ENCODE results near the gene NOP16. TPM values are rescaled to one million over a fixed set of nuclear protein-coding genes. Genes with fewer than 3 reads are reported as not detected.

NOP16 gene, protein sequence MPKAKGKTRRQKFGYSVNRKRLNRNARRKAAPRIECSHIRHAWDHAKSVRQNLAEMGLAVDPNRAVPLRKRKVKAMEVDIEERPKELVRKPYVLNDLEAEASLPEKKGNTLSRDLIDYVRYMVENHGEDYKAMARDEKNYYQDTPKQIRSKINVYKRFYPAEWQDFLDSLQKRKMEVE
- 13.3 and 19.3 TPM in 2 replicates for total RNA-seq

GRCh38 chr5:176388444-176389134, at the start of gene NOP16, which contains the start of gene HIGD2A:
Gene NOP16 (minus strand): TSS chr5:176388598. CDS start chr5:176388539, 59 bp downstream.
Gene HIGD2A (plus strand): TSS chr5:176388751. CDS start chr5:176388820, 69 bp downstream.

DNA sequence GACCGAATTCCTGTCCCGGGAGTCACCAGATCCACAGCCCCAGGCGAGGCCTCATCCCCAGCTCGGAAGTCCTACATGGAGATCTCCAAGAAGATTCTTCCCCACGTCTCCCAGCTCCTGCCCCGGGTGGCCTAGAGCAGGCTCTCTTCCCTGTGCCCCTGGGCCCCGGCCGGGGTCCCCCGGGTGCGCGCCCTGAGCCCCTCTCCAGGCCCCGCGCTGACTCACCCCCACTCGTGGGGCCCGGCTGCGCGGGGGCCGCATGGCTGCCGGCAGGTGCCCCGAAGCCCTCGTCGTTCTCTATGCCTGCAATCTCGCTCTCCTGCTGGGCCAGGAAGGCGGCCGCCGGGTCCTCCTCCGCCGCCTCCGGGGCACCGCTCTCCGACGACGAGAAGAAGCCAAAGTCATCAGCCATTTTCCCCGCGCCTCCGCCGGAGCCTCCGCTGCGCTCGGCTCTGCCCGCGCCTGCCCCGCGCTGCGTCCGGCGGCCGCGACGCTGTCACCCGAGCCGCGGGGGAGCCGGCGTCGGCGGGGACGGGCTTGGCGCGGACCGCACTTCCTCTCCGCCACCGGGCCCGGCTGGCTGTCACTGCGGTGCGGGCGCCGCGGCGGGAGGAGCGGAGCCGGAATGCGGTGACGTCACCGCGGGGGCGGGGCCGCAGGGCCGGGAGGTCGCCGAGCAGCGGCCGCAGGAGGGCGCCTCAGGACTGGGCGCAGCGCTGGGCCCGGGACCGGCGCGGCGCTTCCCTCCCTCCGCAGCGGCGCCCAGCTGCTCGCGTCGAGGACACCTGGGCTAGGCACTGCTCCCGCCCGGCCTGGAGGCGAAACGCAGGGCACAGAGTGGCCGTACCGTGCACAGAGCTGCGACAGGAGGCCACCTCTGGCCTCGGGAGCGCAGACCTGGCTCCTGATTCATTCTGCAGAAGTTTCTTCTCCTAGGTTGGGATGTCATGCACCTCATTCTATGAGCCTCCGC, 27.8 kb upstream of the NOP16 start, which contains the start of gene CLTB:
CLTB (minus strand) TSS at position 588 of the 973 bp plus-strand sequence; CDS start at position 412, 176 bp downstream.

DNA sequence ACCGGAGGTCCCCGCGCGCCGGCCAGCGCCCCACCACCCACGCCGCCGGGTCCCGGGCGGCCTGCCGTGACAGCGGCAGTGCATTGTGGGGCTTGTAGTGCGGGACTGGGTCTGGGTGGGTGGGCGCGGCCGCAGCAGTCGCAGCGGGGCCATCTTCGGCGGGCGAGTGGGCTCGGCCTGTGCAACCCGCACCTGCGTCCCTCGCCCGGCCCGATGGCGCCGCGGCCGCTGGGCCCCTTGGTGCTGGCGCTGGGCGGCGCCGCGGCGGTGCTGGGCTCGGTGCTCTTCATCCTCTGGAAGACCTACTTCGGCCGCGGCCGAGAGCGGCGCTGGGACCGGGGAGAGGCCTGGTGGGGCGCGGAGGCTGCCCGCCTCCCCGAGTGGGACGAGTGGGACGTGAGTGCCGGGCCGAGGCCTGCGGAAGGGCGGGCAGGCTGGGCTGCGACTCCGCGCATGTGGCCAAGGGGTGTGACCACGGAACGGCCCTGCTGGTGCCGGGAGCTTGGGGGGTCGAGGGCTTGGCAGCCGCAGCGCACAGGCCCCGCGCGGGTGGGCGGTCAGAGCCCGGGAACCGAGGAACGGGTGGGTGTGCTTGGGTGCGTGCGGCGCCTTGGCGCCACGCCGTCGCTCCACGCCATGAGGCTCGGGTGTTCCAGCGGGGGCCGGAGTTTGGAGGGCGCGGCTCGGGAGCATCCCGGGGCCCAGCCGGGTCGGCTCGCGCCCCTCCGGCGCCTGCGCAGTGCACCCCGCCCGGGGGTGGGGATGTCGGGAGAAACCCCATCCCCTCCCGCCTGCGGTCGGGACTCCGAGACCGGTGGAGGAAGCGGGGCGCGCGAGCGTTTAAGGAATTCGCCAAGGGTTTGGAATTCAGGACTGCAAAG, 22.8 kb downstream of the NOP16 start, which contains the start of gene ARL10:
ARL10 (plus strand) TSS at position 137 of the 881 bp plus-strand sequence; CDS start at position 214, 77 bp downstream.

DNA sequence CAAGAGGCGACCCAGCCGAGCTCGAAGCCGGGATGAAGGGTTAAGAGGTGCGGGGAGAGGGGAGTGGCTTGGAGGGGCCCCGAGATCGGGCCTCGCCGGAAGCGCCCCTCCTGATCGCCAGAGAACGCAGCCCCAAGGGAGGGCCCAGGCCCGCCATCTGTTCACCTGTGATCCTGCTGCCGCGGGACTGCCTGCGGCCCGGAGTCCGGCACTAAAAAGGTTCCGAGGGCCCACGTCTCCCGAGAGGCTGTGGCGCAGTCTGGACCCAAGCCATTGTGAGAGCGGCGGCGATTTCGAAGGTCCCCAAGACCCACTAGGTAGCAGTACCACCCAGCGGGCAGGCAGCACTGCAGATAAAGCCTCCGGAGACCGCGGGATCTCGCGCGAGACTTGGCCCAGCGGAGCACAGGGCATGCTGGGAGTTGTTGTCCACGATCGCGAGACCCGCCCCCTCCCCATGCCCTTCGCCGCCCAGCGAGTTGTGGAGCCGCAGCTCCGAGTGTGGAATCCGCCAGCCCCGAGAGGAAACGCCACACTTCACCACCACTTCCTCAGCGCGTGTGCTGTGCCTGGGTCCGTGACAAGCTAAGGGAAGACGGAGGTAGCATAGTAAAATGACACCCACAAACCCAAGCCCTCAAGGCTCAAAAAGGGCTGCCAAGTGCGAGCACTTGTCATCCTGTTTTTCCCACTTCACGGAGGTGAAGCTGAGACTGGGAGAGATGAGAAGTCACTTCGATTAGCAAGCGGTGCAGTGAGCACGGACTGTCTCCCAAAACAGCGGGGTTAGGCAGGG, 26.8 kb downstream of the NOP16 start, which contains the start of gene KIAA1191:
KIAA1191 (minus strand) TSS at position 328 of the 796 bp plus-strand sequence. CDS start 2,256 bp downstream, outside the sequence.

Other genes with a start within 250 kb of the NOP16 start
- 7.0 and 11.5 TPM in 2 replicates for gene SIMC1, start 150.2 kb downstream of the NOP16 start, total RNA-seq
- 88.3 and 144 TPM in 2 replicates for gene KIAA1191, start 26.8 kb downstream of the NOP16 start, total RNA-seq
- 5.6 and 8.7 TPM in 2 replicates for gene ARL10, start 23.1 kb downstream of the NOP16 start, total RNA-seq
- gene HIGD2A, start 153 bp upstream of the NOP16 start, total RNA-seq: 85.7 and 124 TPM in 2 replicates
- gene CLTB, start 27.9 kb upstream of the NOP16 start, total RNA-seq: 86.3 and 98.0 TPM in 2 replicates
- 32.7 and 35.2 TPM in 2 replicates for gene FAF2, start 59.8 kb upstream of the NOP16 start, total RNA-seq
- 2.9 and 4.9 TPM in 2 replicates for gene RNF44, start 148.8 kb upstream of the NOP16 start, total RNA-seq
- not detected in 2 replicates for gene CDHR2, start 160.7 kb upstream of the NOP16 start, total RNA-seq
- 2.7 and 3.7 TPM in 2 replicates for gene GPRIN1, start 221.6 kb upstream of the NOP16 start, total RNA-seq
- gene SNCB, start 241.9 kb upstream of the NOP16 start, total RNA-seq: not detected in 2 replicates
- gene EIF4E1B, start 242.1 kb upstream of the NOP16 start, total RNA-seq: not detected in 2 replicates